Left kidney (tissue), 2 donors: Measurements from ENCODE around the gene MIEF2. TPM values are rescaled to one million over a fixed set of nuclear protein-coding genes. Genes with fewer than 3 reads are reported as not detected.

Experiments
- DNase-seq: peaks from one replicate; pipeline ENCODE4 v3.0.0-alpha.2; 2013
- polyA plus RNA-seq: library from polyadenylated mRNA; unstranded; fragments of 120-200 nt; gene quantifications from one replicate; pipeline ENCODE4 v1.2.1, GENCODE V29; 2013; ENCODE audit not compliant: insufficient read length

MIEF2 gene
- polyA plus RNA-seq, 1 donor, result 13.6 TPM

DNA sequence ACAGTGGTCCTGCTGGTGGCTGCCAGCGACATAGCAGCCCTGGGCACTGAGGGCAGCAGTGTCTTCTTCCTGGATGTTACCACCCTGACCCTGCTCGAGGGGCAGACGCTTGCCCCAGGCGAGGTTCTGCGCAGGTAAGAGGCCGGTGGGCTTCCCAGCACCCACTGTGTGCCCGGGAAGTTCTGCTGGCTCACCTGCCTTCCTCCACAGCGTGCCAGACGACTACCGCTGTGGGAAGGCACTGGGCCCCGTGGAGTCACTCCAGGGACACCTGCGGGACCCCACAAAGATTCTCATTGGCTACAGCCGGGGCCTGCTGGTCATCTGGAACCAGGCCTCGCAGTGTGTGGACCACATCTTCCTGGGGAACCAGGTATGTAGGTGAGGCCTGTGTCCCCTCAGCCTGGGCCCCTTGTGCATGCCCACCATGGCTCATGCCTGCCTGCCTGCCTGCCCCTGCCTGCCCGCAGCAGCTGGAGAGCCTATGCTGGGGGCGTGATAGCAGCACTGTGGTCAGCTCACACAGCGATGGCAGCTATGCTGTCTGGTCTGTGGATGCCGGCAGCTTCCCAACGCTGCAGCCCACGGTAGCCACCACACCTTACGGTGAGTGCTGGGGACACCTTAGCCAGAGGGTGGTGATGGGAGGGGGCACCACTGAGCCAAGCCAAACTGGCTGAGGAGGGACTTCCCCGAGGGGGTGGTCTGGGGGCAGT is 26.5 kb upstream of the MIEF2 start:
- no peak for DNase-seq

- DNase-seq, result no peak
These were observed 25.5 kb upstream of the MIEF2 start for GRCh38 chr17:18234853-18235380.

DNA sequence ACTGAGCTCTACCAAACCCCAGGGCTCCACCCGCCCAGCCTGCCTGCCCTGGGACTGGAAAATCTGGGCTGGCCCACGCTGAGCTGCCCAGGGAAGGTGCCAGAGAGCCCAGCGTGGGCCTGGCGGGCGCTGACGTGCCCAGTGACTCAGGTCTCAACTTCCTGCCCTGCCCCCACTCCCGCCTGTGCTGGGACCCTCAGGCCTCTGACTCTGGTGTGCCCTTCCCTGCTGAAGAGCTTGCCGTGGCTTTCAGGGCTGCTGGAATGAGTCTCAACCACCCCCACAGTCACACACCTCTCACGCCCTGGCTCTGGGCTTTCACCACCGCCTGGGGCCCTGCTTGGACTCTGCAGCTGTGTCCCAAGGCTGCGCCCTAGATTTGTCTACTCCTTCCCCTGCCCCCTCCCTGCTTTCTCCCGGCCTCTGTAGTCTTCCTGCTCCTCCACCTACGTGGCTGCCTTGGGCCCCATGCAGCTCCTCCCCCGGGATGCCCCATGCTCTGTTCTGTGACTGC is 24.7 kb upstream of the MIEF2 start:
- no peak for DNase-seq

DNA sequence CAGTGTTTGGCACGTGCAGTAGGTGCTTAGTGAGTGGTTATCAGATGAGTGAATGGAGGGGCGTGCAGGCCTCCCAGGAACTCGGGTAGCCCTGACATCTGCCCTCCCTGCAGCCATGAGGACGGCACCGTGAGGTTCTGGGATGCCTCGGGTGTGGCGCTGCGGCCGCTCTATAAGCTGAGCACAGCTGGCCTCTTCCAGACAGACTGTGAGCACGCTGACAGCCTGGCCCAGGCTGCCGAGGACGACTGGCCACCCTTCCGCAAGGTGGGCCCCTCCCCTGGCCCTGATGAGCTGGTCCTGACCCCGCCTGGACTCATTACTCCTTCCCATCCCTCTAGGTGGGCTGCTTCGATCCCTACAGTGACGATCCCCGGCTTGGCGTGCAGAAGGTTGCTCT is 24.0 kb upstream of the MIEF2 start:
- DNase-seq, result no peak

DNA sequence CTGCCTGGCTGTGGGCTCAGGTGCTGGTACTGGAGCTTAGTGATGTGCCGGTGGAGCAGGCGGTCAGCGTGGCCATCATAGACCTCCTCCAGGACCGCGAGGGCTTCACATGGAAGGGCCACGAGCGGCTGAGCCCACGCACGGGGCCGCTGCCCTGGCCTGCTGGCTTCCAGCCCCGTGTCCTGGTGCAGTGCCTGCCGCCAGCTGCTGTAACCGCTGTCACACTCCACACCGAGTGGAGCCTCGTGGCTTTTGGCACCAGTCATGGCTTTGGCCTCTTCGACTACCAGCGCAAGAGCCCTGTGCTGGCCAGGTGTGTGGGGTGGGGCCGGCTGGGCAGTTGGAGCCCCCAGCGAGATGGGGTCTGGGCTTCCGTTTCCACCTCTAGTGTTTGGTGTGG is 23.0 kb upstream of the MIEF2 start:
- no peak for DNase-seq

DNA sequence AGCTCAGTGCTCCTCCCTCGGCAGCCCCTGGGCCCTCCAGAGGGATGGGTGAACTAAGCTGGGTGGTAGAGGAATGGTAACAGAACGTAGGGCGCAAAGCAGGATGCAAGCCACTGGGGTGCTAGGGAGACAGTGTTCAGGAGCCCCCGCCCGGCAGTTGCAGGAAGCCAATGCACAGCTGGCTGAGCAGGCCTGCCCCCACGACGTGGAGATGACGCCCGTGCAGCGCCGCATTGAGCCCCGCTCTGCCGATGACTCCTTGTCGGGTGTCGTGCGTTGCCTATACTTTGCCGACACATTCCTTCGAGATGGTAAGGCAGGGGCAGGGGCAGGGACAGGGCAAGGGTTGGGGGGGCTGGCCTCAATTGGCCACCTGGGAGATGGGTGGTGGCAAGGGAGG is 22.2 kb upstream of the MIEF2 start:
- DNase-seq, result no peak

DNA sequence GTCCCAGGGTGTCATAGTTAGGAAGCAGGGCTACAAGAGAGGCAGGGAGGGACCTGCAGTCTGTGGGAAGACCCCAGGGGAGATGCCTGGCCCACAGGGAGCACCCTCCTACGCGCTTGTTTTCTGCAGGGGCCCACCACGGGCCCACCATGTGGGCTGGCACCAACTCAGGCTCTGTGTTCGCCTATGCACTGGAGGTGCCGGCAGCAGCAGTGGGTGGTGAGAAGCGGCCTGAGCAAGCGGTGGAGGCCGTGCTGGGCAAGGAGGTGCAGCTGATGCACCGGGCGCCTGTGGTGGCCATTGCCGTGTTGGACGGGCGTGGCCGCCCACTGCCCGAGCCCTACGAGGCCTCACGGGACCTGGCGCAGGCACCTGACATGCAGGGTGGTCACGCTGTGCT is 20.0 kb upstream of the MIEF2 start:
- no peak for DNase-seq

DNA sequence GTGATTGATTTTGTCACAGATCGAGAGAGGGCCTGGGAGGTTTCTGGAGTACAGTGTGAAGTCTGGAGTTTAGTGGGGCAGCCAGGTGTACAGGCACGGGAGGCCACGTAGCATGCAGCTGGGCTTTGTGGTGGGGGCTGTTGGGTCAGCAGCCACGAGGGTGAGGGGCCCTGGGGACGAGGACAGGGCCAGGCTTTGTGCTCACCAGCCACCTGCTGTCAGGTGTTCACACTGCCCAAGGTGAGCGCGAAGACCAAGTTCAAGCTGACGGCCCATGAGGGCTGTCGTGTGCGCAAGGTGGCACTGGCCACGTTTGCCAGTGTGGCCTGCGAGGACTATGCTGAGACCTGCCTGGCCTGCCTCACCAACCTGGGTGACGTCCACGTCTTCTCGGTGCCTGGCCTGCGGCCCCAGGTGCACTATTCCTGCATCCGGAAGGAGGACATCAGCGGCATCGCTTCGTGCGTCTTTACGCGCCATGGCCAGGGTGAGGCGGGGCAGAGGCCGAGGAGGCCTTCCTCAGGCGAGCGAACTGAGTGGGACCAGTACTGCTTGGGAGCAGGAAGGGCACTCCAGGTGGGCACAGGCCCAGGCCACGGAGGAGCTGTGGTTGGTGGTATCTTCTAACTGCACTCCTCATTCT is 19.1 kb upstream of the MIEF2 start:
- DNase-seq, result no peak

DNA sequence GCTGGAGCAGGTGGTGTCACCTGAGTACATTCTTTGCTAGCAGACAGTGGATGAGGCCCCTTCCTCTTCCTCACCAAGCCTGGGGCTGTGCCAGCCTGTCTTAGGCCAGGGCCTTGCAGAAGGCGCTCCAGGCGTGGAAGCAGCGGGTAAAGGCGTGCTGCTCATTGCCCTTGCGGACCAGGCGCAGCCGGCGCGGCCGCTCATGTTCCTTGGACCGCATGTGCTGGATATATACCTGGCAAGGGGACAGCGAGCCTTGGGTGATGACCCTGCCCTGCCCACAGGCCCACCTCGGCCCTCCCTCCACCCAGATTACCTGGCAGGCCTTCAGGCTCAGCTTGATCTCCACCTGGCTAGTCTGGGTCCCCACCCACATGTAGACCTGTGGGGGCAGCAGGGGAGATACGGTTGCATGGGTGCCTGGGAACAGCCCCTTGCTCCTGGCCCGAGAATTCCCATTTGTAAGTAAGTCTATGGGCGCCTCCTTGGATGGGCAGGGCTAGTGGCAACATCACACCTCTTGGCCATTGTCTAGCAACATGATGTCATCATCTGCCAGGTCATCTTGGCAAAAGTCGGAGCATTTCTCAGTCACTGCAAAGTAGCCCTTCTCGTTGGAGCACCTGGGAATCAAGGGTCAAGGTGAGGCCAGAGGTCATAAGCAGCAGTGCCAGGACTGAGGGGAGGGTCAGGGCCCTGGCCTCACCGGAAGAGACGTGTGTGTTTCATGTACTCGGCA is 15.3 kb upstream of the MIEF2 start:
- DNase-seq, result no peak

DNA sequence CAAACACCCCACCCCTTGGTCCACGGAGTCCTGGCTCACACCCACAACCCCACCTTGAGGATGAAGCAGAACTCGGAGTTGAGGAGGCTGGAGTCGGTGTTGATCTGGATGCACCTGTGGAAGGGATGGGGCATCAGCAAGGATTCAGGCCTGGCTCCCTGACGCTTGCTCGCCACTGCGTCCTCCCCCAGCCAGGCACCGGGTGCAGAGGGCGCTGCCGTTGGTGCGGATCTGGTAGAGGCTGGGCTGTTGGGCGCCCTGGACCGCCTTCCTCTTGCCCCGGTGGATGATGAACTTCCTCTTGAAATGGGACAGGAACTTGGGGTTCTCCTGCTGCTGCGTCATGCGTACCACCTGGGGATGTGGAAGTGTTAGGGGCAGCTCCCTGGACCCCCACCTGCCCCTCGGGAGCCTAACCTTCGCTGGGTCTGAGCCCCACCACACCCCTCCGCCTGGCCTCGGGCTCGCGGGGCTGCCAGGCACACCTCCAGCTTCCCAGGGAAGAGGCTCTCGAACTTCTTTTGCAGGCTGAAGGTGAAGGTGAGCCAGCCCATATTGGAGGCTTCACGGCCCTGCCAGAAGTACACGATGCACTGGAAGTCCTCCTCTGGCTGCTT is 14.2 kb upstream of the MIEF2 start:
- DNase-seq, result no peak

GRCh38 chr17:18246880-18247612 is 13.4 kb upstream of the MIEF2 start:
- DNase-seq, result no peak

DNA sequence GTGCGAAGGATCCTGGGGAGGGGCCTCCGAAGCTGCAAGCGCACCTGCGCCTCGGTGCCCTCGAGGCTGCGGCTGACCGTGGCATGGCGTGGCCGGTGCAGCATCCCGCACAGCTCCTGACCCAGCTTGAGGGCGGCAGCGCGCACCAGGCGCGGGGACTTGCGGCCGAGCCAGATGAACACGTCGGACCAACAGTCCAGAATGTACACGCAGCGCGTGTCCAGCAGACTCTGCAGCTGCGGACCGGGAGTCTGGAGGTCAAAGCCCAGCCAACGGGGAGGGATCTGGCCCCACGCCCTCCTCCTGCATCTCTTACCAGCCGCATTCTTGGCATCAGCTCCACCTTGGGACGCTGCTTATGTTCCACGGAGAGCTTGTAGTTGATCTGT is 12.9 kb upstream of the MIEF2 start:
- DNase-seq, result no peak

GRCh38 chr17:18248300-18248731 is 12.1 kb upstream of the MIEF2 start:
- DNase-seq, result no peak

GRCh38 chr17:18248811-18249210 is 11.7 kb upstream of the MIEF2 start:
- no peak for DNase-seq

- DNase-seq, result no peak
These were observed 10.2 kb upstream of the MIEF2 start for GRCh38 chr17:18250259-18250658.

- DNase-seq, result no peak
These were observed 9.8 kb upstream of the MIEF2 start for GRCh38 chr17:18250708-18251107.

DNA sequence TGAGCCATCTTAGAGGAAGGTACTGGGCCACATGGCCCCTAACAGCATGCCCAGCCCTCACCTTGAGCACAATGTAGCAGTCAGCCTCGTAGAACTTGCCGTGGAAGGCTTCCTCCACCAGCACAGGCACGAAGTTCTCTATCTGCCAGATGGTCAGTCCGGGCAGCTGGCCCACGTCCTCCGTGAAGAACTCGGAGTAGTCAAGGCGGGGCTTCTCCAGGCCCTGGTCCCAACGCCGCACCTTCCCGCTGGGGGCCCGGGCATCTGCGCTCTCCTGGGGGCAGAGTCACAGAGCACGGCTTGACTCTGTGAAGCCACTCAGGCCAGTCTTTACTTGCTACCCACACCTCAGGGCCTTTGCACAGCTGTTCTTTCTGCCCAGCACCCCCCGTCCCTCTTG is 9.3 kb upstream of the MIEF2 start:
- no peak for DNase-seq

DNA sequence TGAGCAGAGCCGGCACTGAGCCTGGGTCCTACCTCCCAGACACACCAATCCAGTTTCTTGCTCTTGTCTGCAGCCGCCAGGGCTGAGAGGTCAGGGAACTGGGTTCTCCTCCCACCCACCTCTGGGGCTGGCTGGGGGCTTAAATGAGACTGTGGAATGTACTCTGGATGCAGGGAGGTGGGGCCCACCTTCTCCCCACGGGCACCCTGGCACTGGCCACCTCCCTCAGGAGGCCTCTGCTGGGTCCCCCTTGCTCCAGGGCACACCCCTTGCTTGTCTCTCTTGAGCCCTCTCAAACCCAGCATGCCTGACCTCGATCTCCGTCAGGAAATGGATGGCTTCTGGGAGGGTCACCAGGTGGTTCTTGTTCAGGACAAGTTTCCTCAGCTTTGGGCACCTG is 8.3 kb upstream of the MIEF2 start:
- no peak for DNase-seq

GRCh38 chr17:18253187-18253884 is 7.1 kb upstream of the MIEF2 start:
- no peak for DNase-seq

DNA sequence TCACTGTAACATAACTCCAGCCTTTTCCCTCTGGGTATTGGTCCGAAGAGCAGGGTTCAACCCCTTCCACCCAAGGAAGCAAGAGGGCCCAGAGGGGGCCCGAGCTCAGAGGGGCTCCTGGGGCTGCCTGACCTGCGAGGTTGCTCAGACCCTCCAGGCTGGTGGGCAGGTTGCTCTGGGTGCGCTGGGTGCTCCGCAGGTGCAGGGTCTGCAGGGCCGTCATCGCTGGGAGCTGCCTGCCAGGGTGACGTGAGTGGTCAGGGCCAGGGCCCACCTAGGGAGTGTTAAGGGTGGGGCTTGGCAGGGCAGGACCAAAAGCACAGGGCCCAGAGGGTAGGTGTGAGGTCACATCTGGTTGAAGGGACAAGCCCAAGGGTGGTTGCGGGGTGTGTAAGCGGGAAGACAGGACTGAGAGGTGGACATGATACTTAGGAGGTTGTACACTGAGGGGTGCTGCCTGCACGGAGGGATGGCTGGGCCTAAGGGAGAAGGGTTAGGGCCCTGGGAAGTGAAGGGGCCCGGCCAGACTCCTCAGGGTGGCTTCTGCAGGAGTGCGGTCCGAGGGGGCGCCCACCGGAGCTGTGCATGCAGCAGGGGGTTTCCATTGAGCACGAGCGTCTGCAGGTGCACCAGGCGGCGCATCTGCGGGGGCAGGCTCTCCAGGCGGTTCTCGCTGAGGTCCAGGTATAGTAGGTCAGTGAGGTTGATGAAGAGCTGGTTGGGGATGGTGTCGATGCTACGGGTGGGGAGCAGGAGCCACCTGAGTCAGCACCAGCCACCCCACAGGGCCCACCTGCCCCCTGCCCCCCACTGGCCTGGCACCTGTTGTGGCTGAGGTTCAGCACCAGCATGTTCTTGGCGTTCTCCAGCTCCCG is 6.3 kb upstream of the MIEF2 start:
- DNase-seq, result no peak
